Erythroblast (primary cell): ENCODE data around the gene ZNF516.

Experiments
- GATA1 ChIP-seq: IDR thresholded peaks from 2 replicates; pipeline ENCODE4 v1.6.1; 2011; ENCODE audit warnings: low read depth, mild to moderate bottlenecking, control low read depth, low read length, moderate library complexity
- POLR2A ChIP-seq: IDR thresholded peaks from 2 replicates; pipeline ENCODE4 v1.6.1; 2011; ENCODE audit warnings: mild to moderate bottlenecking, low read length

- no peak for TF ChIP-seq POLR2A
- TF ChIP-seq GATA1 = no peak
Measured at GRCh38 chr18:76457957-76458356, 37.1 kb downstream of the ZNF516 start.
